HCT116 (cell line): ENCODE results near the gene EFCAB5. TPM values are rescaled to one million over a fixed set of nuclear protein-coding genes. Genes with fewer than 3 reads are reported as not detected.
"Not testable (repeated sequence)": the region's sequence is repeated elsewhere in the genome, so short reads cannot be mapped to it uniquely, and the experiment has no call there.

Source experiments
- ATAC-seq: fragments of 200-7000 bp; cut with Tn5 transposase; 2 replicates; pipeline ENCODE4 v1.9.1; 2020; ENCODE audit warnings: mild to moderate bottlenecking, moderate library complexity
- BruUV-seq: library from RNA; stranded (reverse); fragments of 400-500 nt; replicated peaks from 2 replicates; lab custom pipeline; 2021; lab: Mats Ljungman, UMichigan
- CTCF ChIA-PET: fragments of 300-600 bp; sonication (Branson Sonifier 250); formaldehyde crosslinking; loops from one replicate; lab custom pipeline; 2021; ENCODE audit warnings: antibody characterized with exemption; lab: Charles Lee
- POLR2A ChIA-PET: fragments of 300-600, 350-600 bp; sonication (Branson Sonifier 250); formaldehyde crosslinking; loops from one replicate; lab custom pipeline; 2021; ENCODE audit warnings: antibody characterized with exemption; lab: Charles Lee
- RAD21 ChIA-PET, 2 experiments: fragments of 300-600 bp; sonication (Branson Sonifier 250); formaldehyde crosslinking; loops; one replicate each; lab custom pipeline; 2023; ENCODE audit warnings: low total read pairs in 2 of 2; ENCODE audit not compliant: uncharacterized antibody in 2 of 2, unreplicated experiment in 2 of 2, low non-redundant PET in 1 of 2; lab: Charles Lee
- DNase-seq: peaks from one replicate; pipeline ENCODE4 v3.0.0-alpha.2; 2010; ENCODE audit warnings: low read depth, low spot score
- H2AFZ ChIP-seq: fragments of 200-600 bp; shearing (Covaris generic), sonication (generic); 2 replicates; pipeline ENCODE4 v1.6.1; 2017; ENCODE audit warnings: low read depth, mixed run types, mixed read lengths, antibody characterized with exemption, low read length; ENCODE audit not compliant: poor library complexity, severe bottlenecking
- H3K27ac ChIP-seq: 2 replicates; pipeline ENCODE4 v1.5.1; 2012; ENCODE audit warnings: low read depth, low read length
- H3K27me3 ChIP-seq: fragments of 200-600 bp; sonication (generic); 2 replicates; pipeline ENCODE4 v1.6.1; 2016; ENCODE audit warnings: mixed run types, low read length, mixed read lengths; ENCODE audit not compliant: insufficient read depth
- H3K36me3 ChIP-seq, 2 experiments: fragments of 200-500 bp in 1 of 2; fragments of 200-600 bp in 1 of 2; sonication (Bioruptor generic) in 1 of 2; sonication (generic) in 1 of 2; 2 replicates each; pipeline versions ENCODE4 v1.5.1 to v1.6.1; 2014 to 2016; ENCODE audit warnings: low read length in 2 of 2, inconsistent platforms in 1 of 2, mixed read lengths in 1 of 2, mixed run types in 1 of 2; ENCODE audit not compliant: insufficient read depth in 2 of 2, control insufficient read depth in 1 of 2
- H3K4me1 ChIP-seq, 2 experiments: fragments of 200-600 bp in 1 of 2; sonication (generic) in 1 of 2; 2 replicates each; pipeline versions ENCODE4 v1.5.1 to v1.6.1; 2012 to 2017; ENCODE audit warnings: low read length in 2 of 2, inconsistent platforms in 1 of 2, mild to moderate bottlenecking in 1 of 2, mixed read lengths in 1 of 2, mixed run types in 1 of 2, moderate library complexity in 1 of 2; ENCODE audit not compliant: insufficient read depth in 2 of 2, control insufficient read depth in 1 of 2
- H3K4me2 ChIP-seq: fragments of 200-600 bp; sonication (generic); 2 replicates; pipeline ENCODE4 v1.6.1; 2017; ENCODE audit warnings: mixed run types, low read length, mixed read lengths
- H3K4me3 ChIP-seq, 2 experiments: fragments of 200-600 bp in 1 of 2; sonication (generic) in 1 of 2; replicated peaks in 1 of 2; 2 replicates each; pipeline ENCODE4 v1.5.1; 2011 to 2016; ENCODE audit warnings: low read length in 2 of 2, control low read depth in 1 of 2, low read depth in 1 of 2, mild to moderate bottlenecking in 1 of 2, mixed read lengths in 1 of 2, mixed run types in 1 of 2
- H3K79me2 ChIP-seq: fragments of 200-600 bp; sonication (generic); 2 replicates; pipeline ENCODE4 v1.6.1; 2017; ENCODE audit warnings: mild to moderate bottlenecking, mixed run types, low read length, moderate library complexity, mixed read lengths; ENCODE audit not compliant: insufficient read depth
- H3K9ac ChIP-seq: fragments of 200-600 bp; sonication (generic); 2 replicates; pipeline ENCODE4 v1.6.1; 2016; ENCODE audit warnings: low read length, mixed read lengths
- H3K9me2 ChIP-seq: fragments of 200-600 bp; sonication (generic), shearing (Covaris generic); 2 replicates; pipeline ENCODE4 v1.6.1; 2017; ENCODE audit warnings: mixed run types, mild to moderate bottlenecking, moderate library complexity; ENCODE audit not compliant: insufficient read depth
- H3K9me3 ChIP-seq, 2 experiments: fragments of 200-500 bp in 1 of 2; fragments of 200-600 bp in 1 of 2; sonication (Bioruptor generic) in 1 of 2; sonication (generic) in 1 of 2; 2 replicates each; pipeline ENCODE4 v1.6.1; 2014 to 2017; ENCODE audit warnings: low read length in 2 of 2, mixed read lengths in 2 of 2, inconsistent platforms in 1 of 2, low read depth in 1 of 2, mild to moderate bottlenecking in 1 of 2, mixed run types in 1 of 2, moderate library complexity in 1 of 2; ENCODE audit not compliant: control insufficient read depth in 1 of 2, insufficient read depth in 1 of 2
- H4K20me1 ChIP-seq: fragments of 200-600 bp; sonication (generic), shearing (Covaris generic); 2 replicates; pipeline ENCODE4 v1.6.1; 2017; ENCODE audit warnings: mixed run types, mild to moderate bottlenecking, moderate library complexity; ENCODE audit not compliant: insufficient read depth
- ATF3 ChIP-seq: IDR thresholded peaks from 2 replicates; pipeline ENCODE4 v1.6.1; 2012
- CEBPB ChIP-seq: IDR thresholded peaks from 2 replicates; pipeline ENCODE4 v1.6.1; 2012; ENCODE audit warnings: low read depth
- CTCF ChIP-seq, 3 experiments: fragments of 200-600 bp in 1 of 3; sonication (generic) in 1 of 3; IDR thresholded peaks in 2 of 3; conservative IDR thresholded peaks in 1 of 3; 2 replicates each; pipeline ENCODE4 v1.5.1; 2012 to 2017; ENCODE audit warnings: low read depth in 2 of 3, low read length in 2 of 3, antibody characterized with exemption in 1 of 3, borderline replicate concordance in 1 of 3, control low read depth in 1 of 3, mild to moderate bottlenecking in 1 of 3, mixed read lengths in 1 of 3, mixed run types in 1 of 3, moderate library complexity in 1 of 3; ENCODE audit not compliant: insufficient read depth in 1 of 3
- EGR1 ChIP-seq: IDR thresholded peaks from 2 replicates; pipeline ENCODE4 v1.6.1; 2012; ENCODE audit warnings: low read depth
- ELF1 ChIP-seq: IDR thresholded peaks from 2 replicates; pipeline ENCODE4 v1.6.1; 2012; ENCODE audit warnings: low read depth, borderline replicate concordance
- EZH2 ChIP-seq: fragments of 200-600 bp; sonication (generic); IDR thresholded peaks from 2 replicates; pipeline ENCODE4 v1.6.1; 2017; ENCODE audit warnings: antibody characterized with exemption, mixed run types
- JUND ChIP-seq: IDR thresholded peaks from 2 replicates; pipeline ENCODE4 v1.6.1; 2012
- POLR2A ChIP-seq: IDR thresholded peaks from 2 replicates; pipeline ENCODE4 v1.7.0; 2011; ENCODE audit warnings: borderline replicate concordance; ENCODE audit not compliant: insufficient read depth, insufficient read length; ENCODE audit errors: extremely low read depth
- POLR2AphosphoS5 ChIP-seq: IDR thresholded peaks from 2 replicates; pipeline ENCODE4 v1.6.1; 2011; ENCODE audit warnings: mild to moderate bottlenecking, low read depth, low read length, moderate library complexity
- RAD21 ChIP-seq: IDR thresholded peaks from 2 replicates; pipeline ENCODE4 v1.6.1; 2012; ENCODE audit warnings: low read depth, mild to moderate bottlenecking
- REST ChIP-seq: IDR thresholded peaks from 2 replicates; pipeline ENCODE4 v1.6.1; 2012; ENCODE audit warnings: low read depth
- SIN3A ChIP-seq: IDR thresholded peaks from 2 replicates; pipeline ENCODE4 v1.6.1; 2012; ENCODE audit warnings: low read depth
- SP1 ChIP-seq: IDR thresholded peaks from 2 replicates; pipeline ENCODE4 v1.6.1; 2012; ENCODE audit warnings: low read depth
- SRF ChIP-seq: IDR thresholded peaks from 2 replicates; pipeline ENCODE4 v1.6.1; 2012; ENCODE audit warnings: low read depth
- TCF7L2 ChIP-seq: IDR thresholded peaks from 2 replicates; pipeline ENCODE4 v1.7.0; 2011; ENCODE audit warnings: borderline replicate concordance, inconsistent platforms; ENCODE audit not compliant: insufficient read depth, insufficient read length; ENCODE audit errors: extremely low read depth
- YY1 ChIP-seq: IDR thresholded peaks from 2 replicates; pipeline ENCODE4 v1.6.1; 2011; ENCODE audit warnings: low read length, low read depth, moderate library complexity, mild to moderate bottlenecking; ENCODE audit not compliant: insufficient replicate concordance; ENCODE audit errors: extremely low read depth
- ZFX ChIP-seq: fragments of 450-650 bp; IDR thresholded peaks from 2 replicates; pipeline ENCODE4 v1.6.1; 2017
- ZNF274 ChIP-seq: fragments of 200-500 bp; sonication (Bioruptor generic); IDR thresholded peaks from 2 replicates; pipeline ENCODE4 v1.6.1; 2014; ENCODE audit warnings: mild to moderate bottlenecking, low read depth, low read length, inconsistent platforms
- intact Hi-C: fragments of 100-400 bp; cut with micrococcal nuclease; formaldehyde crosslinking; loops from 2 replicates; pipeline ENCODE4 v1.10.0; 2022
- total RNA-seq: library from RNA; stranded (reverse); gene quantifications from one replicate; pipeline ENCODE4 v1.2.1, GENCODE V29; 2021; ENCODE audit not compliant: unreplicated experiment

The EFCAB5 gene
- total RNA-seq, 1 experiment from 2014 or later = 0.17 TPM

- ChIA-PET CTCF (interaction anchor here (2.4 kb wide), 1 partner anchor 25 kb away, joined by 9 read pairs; no protein-coding TSS in a partner anchor), POLR2A (no interaction called here)
- Histone ChIP-seq H3K9me2 (no peaks in the 10 kb centered on the region), H3K9me3 (no peaks in the 10 kb centered on the region), H3K27ac (no peak overlapping the region), H3K4me3 (no peak overlapping the region)
- no peak for TF ChIP-seq EGR1
- no peak for TF ChIP-seq CEBPB
- no peak for TF ChIP-seq CTCF (IDR thresholded peaks at IDR 0.05 in 2 of 3, conservative IDR thresholded peaks at IDR 0.05 in 1 of 3; ENCODE audit: borderline replicate concordance in 1 of 3, insufficient read depth in 1 of 3, low read depth in 2 of 3, low read length in 2 of 3)
- no peak for TF ChIP-seq ELF1
- no peak for TF ChIP-seq SIN3A
- no peak for TF ChIP-seq REST
- no peak for TF ChIP-seq SRF
- no peak for TF ChIP-seq EZH2
- TF ChIP-seq YY1 = no peak
- TF ChIP-seq SP1 = no peak
- TF ChIP-seq TCF7L2 = no peak
- no peak for TF ChIP-seq ZNF274
- no peak for TF ChIP-seq POLR2AphosphoS5
- no peak for TF ChIP-seq RAD21
- TF ChIP-seq ZFX = no peak
- TF ChIP-seq JUND = no peak
- TF ChIP-seq ATF3 = no peak
- no peak for TF ChIP-seq POLR2A
- TF ChIP-seq, all 23 proteins: peak for 0
- Histone ChIP-seq H3K4me1 (no peaks in the 10 kb centered on the region), H4K20me1 (no peaks in the 10 kb centered on the region), H3K4me2 (no peak overlapping the region), H2AFZ (no peak overlapping the region), H3K36me3 (no peaks in the 10 kb centered on the region), H3K9ac (no peak overlapping the region), H3K79me2 (no peaks in the 10 kb centered on the region), H3K27me3 (no peaks in the 10 kb centered on the region)
- intact Hi-C loops = no loop called here
- DNase-seq = no peak
- no TSS peak for BruUV-seq
- RAD21 ChIA-PET = no interaction called here
- ATAC-seq = no peak
Measured at GRCh38 chr17:29956225-29956624, 14.8 kb downstream of the EFCAB5 start.

GRCh38 chr17:29957488-29957887, 16.1 kb downstream of the EFCAB5 start:
- BruUV-seq, H3K36me3 ChIP-seq, POLR2A ChIA-PET: not testable (repeated sequence)

More at GRCh38 chr17:29957488-29957887, 16.1 kb downstream of the EFCAB5 start:
- H3K9me3 ChIP-seq, DNase-seq, H3K9me2 ChIP-seq, H4K20me1 ChIP-seq, H3K27me3 ChIP-seq, H3K27ac ChIP-seq, H2AFZ ChIP-seq, ATAC-seq, H3K4me3 ChIP-seq, intact Hi-C loops, H3K4me2 ChIP-seq, H3K4me1 ChIP-seq, H3K79me2 ChIP-seq, RAD21 ChIA-PET, H3K9ac ChIP-seq: not testable (repeated sequence)
- CTCF ChIA-PET = interaction anchor here (2.4 kb wide), 1 partner anchor 26 kb away, joined by 9 read pairs; no protein-coding TSS in a partner anchor
